ENCODE measurements around the gene RHOBTB1. TPM values are rescaled to one million over a fixed set of nuclear protein-coding genes. Genes with fewer than 3 reads are reported as not detected.
"Not testable (repeated sequence)": the region's sequence is repeated elsewhere in the genome, so short reads cannot be mapped to it uniquely, and the experiment has no call there.

Gene RHOBTB1
- total RNA-seq, 1 donor from 2014 or later: 26.4 TPM

GRCh38 chr10:60849217-60849616 is 94.8 kb downstream of the RHOBTB1 start:
- H3K27me3 Mint-ChIP-seq: no peaks in the 10 kb centered on the region
- TF ChIP-seq CTCF (conservative IDR thresholded peaks at IDR 0.05): no peak
- no peaks in the 10 kb centered on the region for H3K36me3 Mint-ChIP-seq
- no peak for DNase-seq (ENCODE audit: extremely low spot score, unreplicated experiment)
- H3K9me3 Mint-ChIP-seq: peaks cover under 1% of the 10 kb centered on the region
- H3K4me1 Mint-ChIP-seq (ENCODE audit: unreplicated experiment): peaks cover 12% of the 10 kb centered on the region
- no peak overlapping the region for H3K4me3 Mint-ChIP-seq
- H3K27ac Mint-ChIP-seq: no peak overlapping the region

GRCh38 chr10:60848680-60849079 is 95.3 kb downstream of the RHOBTB1 start:
- Mint-ChIP-seq H3K4me3 (no peak overlapping the region), H3K27me3 (no peaks in the 10 kb centered on the region), H3K4me1 (ENCODE audit: unreplicated experiment) (peaks cover 12% of the 10 kb centered on the region), H3K9me3 (no peaks in the 10 kb centered on the region), H3K27ac (no peak overlapping the region), H3K36me3 (no peaks in the 10 kb centered on the region)
- no peak for DNase-seq (ENCODE audit: extremely low spot score, unreplicated experiment)
- TF ChIP-seq CTCF (conservative IDR thresholded peaks at IDR 0.05): no peak

- TF ChIP-seq CTCF (conservative IDR thresholded peaks at IDR 0.05): no peak
- Mint-ChIP-seq H3K27ac (no peak overlapping the region), H3K9me3 (no peaks in the 10 kb centered on the region), H3K4me3 (no peak overlapping the region), H3K27me3 (no peaks in the 10 kb centered on the region), H3K36me3 (no peaks in the 10 kb centered on the region), H3K4me1 (ENCODE audit: unreplicated experiment) (peaks cover 12% of the 10 kb centered on the region)
- no peak for DNase-seq (ENCODE audit: extremely low spot score, unreplicated experiment)
Measured at GRCh38 chr10:60848126-60848525, 95.9 kb downstream of the RHOBTB1 start.

- peaks cover 12% of the 10 kb centered on the region for H3K4me1 Mint-ChIP-seq (ENCODE audit: unreplicated experiment)
- H3K27me3 Mint-ChIP-seq: no peaks in the 10 kb centered on the region
- H3K4me3 Mint-ChIP-seq: no peak overlapping the region
- TF ChIP-seq CTCF (conservative IDR thresholded peaks at IDR 0.05): no peak
- H3K27ac Mint-ChIP-seq: no peak overlapping the region
- no peaks in the 10 kb centered on the region for H3K36me3 Mint-ChIP-seq
- no peaks in the 10 kb centered on the region for H3K9me3 Mint-ChIP-seq
- no peak for DNase-seq (ENCODE audit: extremely low spot score, unreplicated experiment)
Measured at GRCh38 chr10:60846173-60846572, 97.8 kb downstream of the RHOBTB1 start.

- no peak overlapping the region for H3K27ac Mint-ChIP-seq
- no peak for TF ChIP-seq CTCF (conservative IDR thresholded peaks at IDR 0.05)
- no peaks in the 10 kb centered on the region for H3K9me3 Mint-ChIP-seq
- DNase-seq (ENCODE audit: extremely low spot score, unreplicated experiment): no peak
- H3K4me3 Mint-ChIP-seq: no peak overlapping the region
- H3K36me3 Mint-ChIP-seq: no peaks in the 10 kb centered on the region
- peaks cover 12% of the 10 kb centered on the region for H3K4me1 Mint-ChIP-seq (ENCODE audit: unreplicated experiment)
- no peaks in the 10 kb centered on the region for H3K27me3 Mint-ChIP-seq
Measured at GRCh38 chr10:60845038-60845437, 98.9 kb downstream of the RHOBTB1 start.

- H3K27ac Mint-ChIP-seq: no peak overlapping the region
Measured at GRCh38 chr10:60842694-60843093, 101.3 kb downstream of the RHOBTB1 start.

GRCh38 chr10:60841227-60841626 is 102.8 kb downstream of the RHOBTB1 start:
- H3K36me3 Mint-ChIP-seq; H3K27me3 Mint-ChIP-seq; H3K4me3 Mint-ChIP-seq; DNase-seq (ENCODE audit: extremely low spot score, unreplicated experiment); H3K4me1 Mint-ChIP-seq (ENCODE audit: unreplicated experiment); H3K9me3 Mint-ChIP-seq; H3K27ac Mint-ChIP-seq: not testable (repeated sequence)

More at GRCh38 chr10:60842694-60843093, 101.3 kb downstream of the RHOBTB1 start:
- no peaks in the 10 kb centered on the region for H3K36me3 Mint-ChIP-seq
- no peaks in the 10 kb centered on the region for H3K27me3 Mint-ChIP-seq
- no peak for DNase-seq (ENCODE audit: extremely low spot score, unreplicated experiment)
- H3K9me3 Mint-ChIP-seq: no peaks in the 10 kb centered on the region
- H3K4me3 Mint-ChIP-seq: no peak overlapping the region
- no peak for TF ChIP-seq CTCF (conservative IDR thresholded peaks at IDR 0.05)
- H3K4me1 Mint-ChIP-seq (ENCODE audit: unreplicated experiment): peaks cover 6% of the 10 kb centered on the region

Data from type B pancreatic cell (in vitro differentiated cells).